ENCODE measurements around the gene PALS2.

DNA sequence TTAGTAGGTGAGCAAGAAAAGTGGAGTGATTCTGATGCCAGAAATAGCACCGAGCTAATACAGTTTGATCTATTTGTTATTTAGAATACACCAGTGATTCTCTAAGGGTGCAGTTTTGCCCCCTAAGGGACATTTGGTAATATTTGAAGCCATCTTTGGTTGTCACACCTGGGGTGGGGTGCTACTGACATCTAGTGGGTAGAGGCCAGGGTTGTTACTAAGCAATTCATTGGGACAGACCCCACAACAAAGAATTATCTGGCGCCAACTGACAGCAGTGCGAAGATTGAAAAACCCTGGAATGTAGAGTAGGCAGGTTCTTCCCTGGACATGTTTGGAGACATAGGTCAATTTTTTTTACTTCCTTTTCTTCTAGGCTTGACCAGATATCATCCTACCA lies 14.6 kb downstream of the PALS2 start:
- TF ChIP-seq POLR2A (IDR thresholded peaks at IDR 0.05; ENCODE audit: borderline replicate concordance, extremely low read depth, insufficient read depth, insufficient read length) (no peak), JUND (IDR thresholded peaks at IDR 0.05) (no peak), SRF (IDR thresholded peaks at IDR 0.05; ENCODE audit: low read depth) (no peak), CTCF (IDR thresholded peaks at IDR 0.05 in 2 of 3, conservative IDR thresholded peaks at IDR 0.05 in 1 of 3; ENCODE audit: borderline replicate concordance in 1 of 3, insufficient read depth in 1 of 3, low read depth in 2 of 3, low read length in 2 of 3) (peak; percentile 60 to 79 (median 62)), EZH2 (IDR thresholded peaks at IDR 0.05) (no peak), CEBPB (IDR thresholded peaks at IDR 0.05; ENCODE audit: low read depth) (no peak), MAX (IDR thresholded peaks at IDR 0.05) (no peak)
